ENCODE measurements around the gene INSL3.

The INSL3 gene, protein sequence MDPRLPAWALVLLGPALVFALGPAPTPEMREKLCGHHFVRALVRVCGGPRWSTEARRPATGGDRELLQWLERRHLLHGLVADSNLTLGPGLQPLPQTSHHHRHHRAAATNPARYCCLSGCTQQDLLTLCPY

GRCh38 chr19:17821190-17821589, at the start of gene INSL3:
Gene INSL3, minus strand, starts transcription at chr19:17821519. Its CDS starts 13 bp downstream, at chr19:17821506.
- DNase-seq, result no peak

- DNase-seq, result no peak
These were observed 47.8 kb upstream of the INSL3 start for GRCh38 chr19:17869114-17869608.

GRCh38 chr19:17868669-17869068, 47.4 kb upstream of the INSL3 start:
- DNase-seq, result no peak

- no peak for DNase-seq
These were observed 45.7 kb upstream of the INSL3 start for GRCh38 chr19:17866964-17867486.

- no peak for DNase-seq
These were observed 45.1 kb upstream of the INSL3 start for GRCh38 chr19:17866312-17866963.

DNA sequence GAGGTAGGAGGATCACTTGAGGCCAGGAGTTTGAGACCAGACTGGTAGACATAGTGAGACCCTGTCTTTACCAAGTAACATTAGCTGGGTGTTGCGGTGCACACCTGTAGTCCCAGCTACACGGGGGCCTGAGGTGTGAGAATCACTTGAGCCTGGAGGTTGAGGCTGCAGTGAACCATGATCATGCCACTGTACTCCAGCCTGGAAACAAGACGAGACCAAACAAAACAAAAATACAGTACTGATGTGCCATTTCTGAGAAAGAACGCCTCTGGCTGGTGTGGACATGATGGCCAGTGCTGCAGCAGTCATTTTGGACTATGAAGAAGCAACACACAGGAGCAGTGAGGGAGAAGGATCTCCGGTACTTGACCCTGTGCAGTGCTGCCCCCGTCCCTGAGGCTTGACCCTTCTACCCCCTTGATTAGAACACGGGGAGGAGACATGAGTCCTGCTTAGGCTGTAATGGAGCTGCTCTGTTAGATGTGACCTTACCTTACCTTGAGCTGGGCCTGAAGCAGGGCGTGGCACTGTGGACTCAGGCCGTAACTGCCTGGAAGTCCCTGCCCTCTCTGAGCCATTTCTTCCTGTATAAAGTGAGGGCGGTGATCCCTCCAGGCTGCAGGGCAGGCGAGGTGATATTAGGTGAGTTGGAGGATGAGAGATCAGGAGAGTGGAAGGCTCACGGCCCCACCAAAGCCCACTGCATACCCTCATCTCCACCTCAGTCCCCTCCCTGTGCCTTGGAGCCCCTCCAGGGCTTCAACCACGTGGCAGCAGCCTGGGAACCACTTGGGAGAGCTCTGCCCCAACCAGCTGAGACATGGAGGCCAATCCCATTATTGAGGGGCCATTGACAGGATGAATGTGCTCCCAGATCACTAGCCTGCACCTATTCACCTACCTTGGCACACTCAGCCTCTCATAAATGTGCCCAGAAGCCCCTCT, 44.3 kb upstream of the INSL3 start:
- no peak for DNase-seq

DNA sequence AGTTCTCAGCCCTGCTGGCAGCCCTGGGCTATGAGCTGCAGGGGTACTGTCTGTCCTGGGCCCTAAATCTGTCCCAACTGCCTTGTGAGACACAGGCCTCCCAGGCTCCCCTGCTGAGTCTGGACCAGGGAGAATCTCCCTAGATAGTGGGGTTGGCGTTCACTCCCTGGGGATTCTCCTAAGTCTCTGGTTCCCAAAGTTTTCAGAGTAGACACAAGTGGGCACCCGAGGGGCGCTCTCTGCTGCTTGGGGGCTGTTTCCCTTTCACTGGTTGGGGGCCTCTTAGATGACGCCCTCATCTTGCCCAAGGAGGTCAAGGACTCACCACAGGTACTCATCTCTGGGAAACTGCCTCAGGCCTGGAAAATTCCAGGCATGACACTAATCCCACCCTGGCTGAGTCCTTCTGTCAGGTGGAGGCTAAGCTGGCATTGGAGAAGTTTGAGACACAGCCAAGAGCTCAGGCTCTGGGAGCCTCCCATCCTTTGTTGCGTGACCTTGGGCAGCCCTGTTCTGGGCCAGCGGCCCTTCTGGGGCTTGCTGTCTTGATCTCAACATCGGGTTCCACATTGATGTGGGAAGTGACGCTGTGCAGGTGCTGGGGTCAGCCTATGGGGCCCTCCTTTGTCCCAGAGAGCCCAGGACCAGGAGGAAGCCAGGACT, 42.3 kb upstream of the INSL3 start:
- DNase-seq, result no peak

GRCh38 chr19:17862711-17863519, 41.6 kb upstream of the INSL3 start:
- no peak for DNase-seq

- DNase-seq, result no peak
These were observed 40.5 kb upstream of the INSL3 start for GRCh38 chr19:17861542-17862402.

- DNase-seq, result no peak
These were observed 39.7 kb upstream of the INSL3 start for GRCh38 chr19:17860993-17861360.

DNA sequence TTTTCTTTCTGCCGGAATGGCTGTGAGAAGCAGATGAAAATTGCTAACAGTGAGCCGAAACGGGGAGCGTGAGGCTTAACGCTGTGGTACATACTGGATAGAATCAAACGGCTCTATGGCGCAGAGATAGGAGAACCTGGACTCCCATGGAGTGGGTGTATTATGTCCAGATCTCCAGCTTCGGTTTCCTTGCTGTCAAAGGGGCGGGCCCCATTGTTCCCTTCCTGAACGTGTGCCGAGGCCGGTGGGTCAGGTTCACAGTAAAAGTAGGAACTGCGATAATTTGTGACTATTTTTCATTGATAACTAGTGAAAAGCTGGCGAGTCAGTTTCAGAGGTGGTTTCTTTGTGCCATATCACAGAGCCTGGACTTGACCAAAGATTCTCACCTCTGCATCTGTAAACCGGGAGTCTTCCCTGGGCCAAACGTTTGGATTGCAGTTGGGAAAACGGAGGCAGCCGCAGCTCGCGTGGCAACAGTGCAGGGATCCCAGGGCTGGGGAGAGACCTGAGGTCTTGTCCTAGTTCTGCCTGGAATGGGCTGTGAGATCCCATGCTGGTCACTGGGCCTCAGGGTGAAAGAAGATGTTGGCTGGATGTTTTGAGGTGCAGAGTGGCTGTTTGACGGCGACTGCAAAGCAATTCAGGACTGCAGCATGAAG, 39.1 kb upstream of the INSL3 start:
- DNase-seq, result no peak

DNA sequence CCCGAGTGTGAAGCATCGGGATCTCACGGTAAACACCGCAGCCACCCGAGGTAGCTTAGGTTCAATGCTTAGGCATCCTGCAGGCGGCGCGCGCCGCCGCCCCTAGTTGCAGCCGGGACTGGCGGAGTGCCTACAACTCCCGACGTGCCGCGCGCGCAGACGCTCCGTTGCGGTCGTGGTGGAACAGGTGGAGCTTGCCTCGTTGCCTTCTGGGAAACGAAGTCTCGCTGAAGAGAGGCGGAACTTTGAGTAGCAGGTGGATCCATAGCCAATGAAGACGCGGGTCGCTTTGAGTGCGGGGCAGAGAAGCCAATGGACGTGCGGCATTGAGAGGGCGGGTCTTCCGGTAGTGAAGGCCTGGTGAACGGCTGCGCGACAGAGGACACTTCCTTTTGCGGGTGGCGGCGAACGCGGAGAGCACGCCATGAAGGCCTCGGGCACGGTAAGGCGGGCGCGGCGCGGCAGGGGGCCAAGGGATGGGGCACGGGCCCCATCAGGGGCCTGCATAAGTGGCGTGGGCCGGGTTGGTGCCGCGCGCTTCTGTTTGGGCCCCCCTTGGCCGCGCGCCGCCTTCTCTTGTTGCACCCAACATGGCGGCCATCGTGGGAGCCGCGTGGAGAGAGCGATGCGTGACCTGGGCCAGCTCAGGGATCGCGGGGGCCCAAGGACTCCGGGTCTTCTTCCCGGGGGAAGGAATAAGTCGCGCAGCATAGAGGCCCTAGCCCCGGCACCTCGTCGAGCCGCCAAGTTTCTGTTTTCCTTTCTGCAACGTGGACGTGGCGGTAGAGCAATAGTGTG, 38.4 kb upstream of the INSL3 start, which contains the start of gene RPL18A:
RPL18A (plus strand) TSS at position 378 of the 798 bp plus-strand sequence; CDS start at position 425, 47 bp downstream.
- peak; percentile 99 for DNase-seq

DNA sequence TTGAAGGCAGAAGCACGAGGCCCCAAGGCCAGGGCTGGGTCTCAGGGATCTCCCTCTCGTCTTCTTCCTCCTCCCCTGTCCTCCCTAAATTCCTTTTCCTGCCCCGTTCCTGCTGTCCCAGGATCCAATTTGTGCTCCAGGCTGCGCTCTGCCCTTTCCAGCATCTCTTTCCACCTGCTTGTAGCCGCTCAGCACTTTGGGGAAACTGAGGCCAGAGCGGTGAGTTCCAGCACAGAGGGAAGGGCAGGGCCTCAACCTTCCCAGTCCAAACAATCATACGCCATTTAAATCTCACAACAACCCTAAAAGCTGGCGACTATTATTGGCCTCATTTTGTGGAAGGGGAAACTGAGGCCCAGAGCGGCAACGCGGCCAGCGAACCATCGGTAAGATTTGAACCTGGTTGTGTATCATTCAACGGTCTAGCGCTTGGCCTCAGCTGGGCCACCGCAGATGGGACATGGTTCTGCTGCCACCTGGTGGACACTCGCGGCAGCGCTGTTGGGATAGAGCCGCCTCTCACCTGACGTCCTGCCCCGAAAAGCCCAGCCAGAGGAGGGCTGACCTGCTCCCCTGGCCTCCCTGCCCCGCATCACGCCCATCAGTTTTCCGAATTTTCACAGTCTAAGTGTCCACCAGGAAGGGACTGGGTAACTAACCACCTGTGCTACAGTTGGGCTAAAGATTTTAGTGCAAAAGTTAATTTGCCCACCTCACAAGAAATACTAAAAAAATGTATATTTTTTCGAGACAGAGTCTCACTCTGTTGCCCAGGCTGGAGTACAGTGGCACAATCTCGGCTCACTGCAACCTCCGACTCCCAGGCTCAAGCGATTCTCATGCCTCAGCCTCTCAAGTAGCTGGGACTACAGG, 34.2 kb upstream of the INSL3 start:
- peak; percentile 90 for DNase-seq

DNA sequence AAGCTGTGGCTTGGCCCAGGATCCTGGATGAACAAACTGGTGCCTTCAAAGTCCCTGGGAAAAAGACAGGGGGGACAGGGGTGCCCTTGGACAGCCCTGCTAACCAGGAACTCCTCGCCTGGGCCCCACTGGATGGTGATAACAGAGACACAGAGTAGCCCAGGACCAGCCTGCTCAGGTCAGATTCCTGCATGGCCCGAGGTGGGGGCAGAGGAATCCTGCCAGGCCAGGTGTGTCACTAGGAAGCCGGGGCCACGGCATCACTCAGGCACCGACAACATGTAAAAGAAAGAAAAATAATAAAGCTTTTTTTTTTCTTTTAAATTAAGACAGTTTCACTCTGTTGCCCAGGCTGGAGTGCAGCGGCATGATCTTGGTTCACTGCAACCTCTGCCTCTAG, 32.7 kb upstream of the INSL3 start:
- no peak for DNase-seq

DNA sequence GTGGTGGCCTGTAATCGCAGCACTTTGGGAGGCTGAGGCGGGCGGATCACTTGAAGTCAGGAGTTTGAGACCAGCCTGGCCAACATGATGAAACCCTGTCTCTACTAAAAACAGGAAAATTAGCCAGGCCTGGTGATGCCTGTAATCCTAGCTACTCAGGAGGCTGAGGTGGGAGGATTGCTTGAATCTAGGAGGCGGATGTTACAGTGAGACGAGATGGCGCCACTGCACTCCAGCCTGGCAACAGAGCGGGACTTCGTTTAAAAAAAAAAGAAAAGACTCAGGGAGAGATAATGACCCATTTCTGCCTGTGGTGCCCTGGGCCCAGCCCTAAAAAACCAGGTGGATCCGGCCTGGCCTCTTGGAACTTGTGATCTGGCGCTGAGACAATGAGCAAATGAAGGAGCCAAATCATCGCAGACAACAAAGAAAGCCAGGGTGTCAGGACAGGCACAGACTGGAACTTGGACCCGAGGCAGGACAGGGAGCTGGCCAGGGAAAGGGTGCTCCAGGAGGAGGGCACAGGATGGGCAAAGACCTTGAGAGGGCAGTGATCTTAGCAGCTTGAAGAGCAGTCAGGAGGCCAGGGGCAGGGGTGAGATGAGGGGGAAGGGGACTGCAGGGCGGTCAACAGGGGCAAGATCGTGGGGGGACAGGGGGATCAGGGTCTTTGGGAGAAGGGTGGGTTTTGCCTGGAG, 27.4 kb upstream of the INSL3 start:
- DNase-seq, result no peak

- DNase-seq, result no peak
These were observed 26.4 kb upstream of the INSL3 start, which contains the start of gene JAK3 for GRCh38 chr19:17847538-17848366. Gene JAK3, minus strand, starts transcription at chr19:17847982. Its CDS starts 3,565 bp downstream, at chr19:17844417.

- no peak for DNase-seq
These were observed 24.8 kb upstream of the INSL3 start for GRCh38 chr19:17846146-17846545.
